Right forelimb (tissue), 1 donor: ENCODE measurements around the gene OR2B2.

Experiments
- DNase-seq: peaks from one replicate; pipeline ENCODE4 v3.0.0-alpha.2; 2018

The OR2B2 gene

DNA sequence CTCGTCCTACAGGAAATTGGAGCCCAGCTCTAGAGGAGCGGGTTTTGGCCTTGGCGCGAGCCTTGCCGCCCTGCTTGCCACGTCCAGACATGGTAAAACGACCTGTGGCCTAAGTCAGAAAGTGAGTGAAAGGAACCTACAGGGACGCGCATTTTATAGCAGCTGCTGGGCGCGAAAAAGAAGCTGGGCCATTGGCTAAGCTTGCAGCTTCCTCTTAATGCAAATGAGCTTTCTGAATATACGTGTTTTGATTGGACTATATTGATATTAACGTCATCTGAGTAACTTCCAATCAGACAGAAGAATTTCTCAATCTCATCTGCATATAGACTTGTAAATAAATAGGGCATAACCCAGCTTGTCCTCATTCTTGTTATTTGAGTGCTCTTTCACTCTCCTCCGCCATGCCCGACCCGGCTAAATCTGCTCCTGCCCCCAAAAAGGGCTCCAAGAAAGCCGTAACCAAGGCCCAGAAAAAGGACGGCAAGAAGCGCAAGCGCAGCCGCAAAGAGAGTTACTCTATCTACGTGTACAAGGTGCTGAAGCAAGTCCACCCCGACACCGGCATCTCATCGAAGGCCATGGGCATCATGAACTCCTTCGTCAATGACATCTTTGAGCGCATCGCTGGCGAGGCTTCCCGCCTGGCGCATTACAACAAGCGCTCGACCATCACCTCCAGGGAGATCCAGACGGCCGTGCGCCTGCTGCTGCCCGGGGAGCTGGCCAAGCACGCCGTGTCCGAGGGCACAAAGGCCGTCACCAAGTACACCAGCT, 18.9 kb downstream of the OR2B2 start:
- peak; percentile 91 for DNase-seq

DNA sequence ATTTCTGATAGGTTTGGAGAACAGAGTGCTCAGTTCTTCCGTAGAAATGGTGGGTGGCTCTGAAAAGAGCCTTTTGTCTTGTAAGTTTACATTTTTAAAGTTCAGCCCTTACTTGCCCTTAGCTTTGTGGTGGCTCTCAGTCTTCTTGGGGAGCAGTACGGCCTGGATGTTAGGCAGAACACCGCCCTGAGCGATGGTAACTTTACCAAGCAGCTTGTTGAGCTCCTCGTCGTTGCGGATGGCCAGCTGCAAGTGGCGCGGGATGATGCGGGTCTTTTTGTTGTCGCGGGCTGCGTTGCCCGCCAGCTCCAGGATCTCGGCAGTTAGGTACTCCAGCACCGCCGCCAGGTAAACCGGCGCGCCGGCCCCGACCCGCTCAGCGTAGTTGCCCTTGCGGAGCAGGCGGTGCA, 19.5 kb downstream of the OR2B2 start:
- DNase-seq = no peak

- no peak for DNase-seq
Measured at GRCh38 chr6:27891320-27891875, 20.8 kb downstream of the OR2B2 start.

GRCh38 chr6:27890445-27891319, 21.5 kb downstream of the OR2B2 start:
- DNase-seq = peak; percentile 87

DNA sequence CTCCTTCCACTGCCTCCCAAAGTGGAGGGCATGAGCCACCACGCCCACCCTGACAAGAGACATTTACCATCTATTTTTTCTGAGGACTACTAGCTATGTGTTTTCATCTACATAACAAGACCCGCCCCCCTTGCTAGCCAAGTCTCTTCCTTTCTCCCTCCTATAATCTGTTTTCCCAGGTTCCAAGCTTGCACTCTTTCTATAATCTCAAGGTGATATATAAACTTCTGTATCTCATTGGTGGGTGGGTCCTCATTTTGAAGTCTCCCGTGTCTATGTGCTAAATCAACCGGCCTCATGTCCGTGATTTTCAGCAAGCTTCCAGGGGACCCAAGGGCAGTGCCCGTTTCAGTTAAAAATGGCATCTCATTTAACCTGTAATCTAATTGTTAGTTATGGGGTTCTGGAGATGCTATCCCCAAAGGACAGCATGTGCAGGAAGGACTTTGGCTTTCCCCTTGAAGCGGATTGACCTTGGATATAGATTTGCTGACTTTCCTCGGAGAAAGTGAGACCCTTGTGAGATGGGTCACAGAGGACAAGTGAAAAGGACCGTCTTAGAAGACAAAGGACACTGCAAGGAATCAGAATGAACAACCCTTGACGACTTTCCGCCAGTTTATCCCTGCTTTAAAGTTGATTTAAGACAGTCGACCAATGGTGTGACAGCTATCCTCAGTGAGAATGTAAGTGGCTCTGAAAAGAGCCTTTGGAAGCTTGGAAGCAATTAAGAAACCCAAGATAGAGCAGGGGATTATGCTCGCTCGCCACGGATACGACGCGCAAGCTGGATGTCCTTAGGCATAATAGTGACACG, 22.4 kb downstream of the OR2B2 start:
- no peak for DNase-seq

GRCh38 chr6:27889275-27889627, 22.9 kb downstream of the OR2B2 start:
- no peak for DNase-seq

DNA sequence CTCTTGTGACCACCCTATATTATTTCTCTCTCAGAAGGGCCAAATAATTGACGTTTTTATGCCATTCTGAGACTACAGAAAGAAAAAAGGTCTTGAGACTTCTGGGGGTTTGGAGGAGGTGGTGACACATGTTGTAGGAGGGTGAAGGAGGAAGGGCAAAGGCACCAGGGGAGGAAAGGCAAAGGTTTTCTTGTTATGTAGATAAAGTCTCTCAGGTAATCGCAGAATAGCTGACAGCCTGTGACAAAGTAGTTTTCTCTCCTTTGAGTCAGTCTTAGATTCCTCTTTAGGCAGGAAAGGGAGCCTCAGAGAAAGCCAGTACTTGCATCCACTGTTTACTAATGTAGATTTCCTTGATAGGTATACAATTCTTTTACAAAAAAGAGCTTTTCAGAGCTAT, 23.6 kb downstream of the OR2B2 start:
- no peak for DNase-seq

- DNase-seq = no peak
Measured at GRCh38 chr6:27886073-27886472, 26.1 kb downstream of the OR2B2 start.

GRCh38 chr6:27883136-27883535, 29.1 kb downstream of the OR2B2 start:
- DNase-seq = no peak

GRCh38 chr6:27882624-27883023, 29.6 kb downstream of the OR2B2 start:
- DNase-seq = no peak

DNA sequence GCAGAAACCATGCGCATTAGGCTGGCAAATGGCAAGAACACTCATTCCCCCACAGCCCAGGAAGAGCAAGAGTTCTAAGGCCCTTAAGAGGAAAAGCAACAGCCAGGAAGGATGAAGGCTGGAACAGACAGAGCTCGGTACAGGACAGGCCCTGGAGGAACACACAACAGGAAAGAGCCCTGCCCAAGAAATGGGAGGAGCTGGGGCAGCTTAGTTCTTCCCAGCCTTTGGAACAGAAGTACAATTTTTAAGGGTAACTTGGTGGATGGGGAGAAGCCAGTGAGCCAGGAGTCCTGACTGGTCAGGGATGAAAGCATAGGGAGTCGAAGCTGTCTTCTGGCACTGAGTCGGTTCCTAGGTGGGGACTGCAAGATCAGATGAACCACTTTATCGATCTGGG, 32.4 kb downstream of the OR2B2 start:
- no peak for DNase-seq

GRCh38 chr6:27874016-27874415, 38.2 kb downstream of the OR2B2 start:
- DNase-seq = no peak

DNA sequence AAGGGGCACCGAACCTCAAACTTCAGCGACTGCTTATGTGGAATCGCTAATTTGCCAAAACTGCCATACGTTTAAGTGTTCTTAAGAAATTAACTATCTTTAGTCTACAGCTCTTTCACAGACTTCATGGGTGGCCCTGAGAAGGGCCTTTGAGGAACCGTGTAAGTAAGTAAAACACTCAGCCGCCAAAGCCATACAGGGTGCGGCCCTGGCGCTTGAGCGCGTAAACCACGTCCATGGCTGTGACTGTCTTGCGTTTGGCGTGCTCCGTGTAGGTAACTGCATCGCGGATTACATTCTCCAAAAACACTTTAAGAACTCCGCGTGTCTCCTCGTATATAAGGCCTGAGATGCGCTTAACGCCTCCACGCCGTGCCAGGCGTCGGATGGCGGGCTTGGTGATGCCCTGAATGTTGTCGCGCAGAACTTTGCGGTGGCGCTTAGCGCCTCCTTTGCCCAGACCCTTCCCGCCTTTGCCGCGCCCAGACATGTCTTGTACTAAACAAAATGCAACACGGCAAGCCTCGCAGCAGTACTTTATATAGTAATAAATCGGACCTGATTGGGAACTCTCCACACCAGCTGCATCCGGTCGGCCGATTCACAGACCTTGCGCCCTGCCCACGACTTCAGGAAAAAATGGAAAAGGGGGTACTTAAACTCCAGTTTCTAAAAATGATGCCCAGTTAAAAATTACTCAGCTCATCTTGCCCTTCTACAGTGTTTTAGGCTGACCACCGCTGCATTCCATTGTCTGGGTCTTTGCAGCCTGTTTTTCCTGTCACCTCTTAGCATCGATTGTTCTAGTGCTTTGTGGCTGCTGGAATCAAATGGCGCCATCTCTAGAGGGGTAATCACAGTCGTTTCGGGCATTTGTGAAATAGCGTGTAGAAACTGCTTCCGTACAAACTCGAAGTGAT, 38.9 kb downstream of the OR2B2 start:
- DNase-seq = peak; percentile 90

DNA sequence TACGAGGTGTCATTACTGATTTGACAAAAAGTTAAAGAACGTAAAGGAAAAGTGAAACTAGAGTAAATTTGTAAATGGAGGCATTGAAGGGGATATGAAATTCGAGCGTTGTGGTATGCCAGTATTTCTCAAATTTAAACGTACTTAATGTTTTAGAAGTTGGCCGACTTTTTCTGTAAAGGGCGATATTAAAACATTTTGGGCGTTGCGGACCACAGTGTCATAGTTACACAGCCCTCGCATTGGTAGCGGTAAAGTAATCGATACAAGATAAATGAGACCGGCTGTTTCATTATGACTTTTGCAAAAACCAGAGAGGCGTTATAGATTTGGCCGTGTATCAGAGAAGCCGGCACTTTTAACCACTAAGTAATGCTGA, 39.6 kb downstream of the OR2B2 start:
- DNase-seq = no peak

- DNase-seq = peak; percentile 92
Measured at GRCh38 chr6:27871924-27872638, 40.1 kb downstream of the OR2B2 start.

- no peak for DNase-seq
Measured at GRCh38 chr6:27870291-27870870, 41.8 kb downstream of the OR2B2 start.

DNA sequence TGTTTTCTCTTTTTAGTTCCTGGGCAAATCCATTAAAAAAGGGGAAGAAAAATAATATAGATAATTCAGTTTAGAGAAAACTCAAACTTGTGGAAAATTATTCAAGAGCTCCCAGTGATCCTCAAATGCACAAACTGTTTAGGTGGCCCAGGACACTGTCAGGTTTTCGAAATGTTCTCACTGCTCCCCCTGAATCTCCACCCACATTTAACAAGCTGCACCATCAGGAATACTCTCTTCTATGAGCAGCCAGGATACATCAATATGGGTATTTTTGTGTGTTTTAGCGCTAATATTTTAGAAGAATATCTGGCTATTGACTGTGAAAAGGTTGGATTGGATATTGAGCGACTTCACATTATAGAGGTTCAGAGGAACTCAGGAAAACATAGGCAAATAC, 43.9 kb downstream of the OR2B2 start:
- no peak for DNase-seq

- no peak for DNase-seq
Measured at GRCh38 chr6:27867945-27868300, 44.3 kb downstream of the OR2B2 start.

DNA sequence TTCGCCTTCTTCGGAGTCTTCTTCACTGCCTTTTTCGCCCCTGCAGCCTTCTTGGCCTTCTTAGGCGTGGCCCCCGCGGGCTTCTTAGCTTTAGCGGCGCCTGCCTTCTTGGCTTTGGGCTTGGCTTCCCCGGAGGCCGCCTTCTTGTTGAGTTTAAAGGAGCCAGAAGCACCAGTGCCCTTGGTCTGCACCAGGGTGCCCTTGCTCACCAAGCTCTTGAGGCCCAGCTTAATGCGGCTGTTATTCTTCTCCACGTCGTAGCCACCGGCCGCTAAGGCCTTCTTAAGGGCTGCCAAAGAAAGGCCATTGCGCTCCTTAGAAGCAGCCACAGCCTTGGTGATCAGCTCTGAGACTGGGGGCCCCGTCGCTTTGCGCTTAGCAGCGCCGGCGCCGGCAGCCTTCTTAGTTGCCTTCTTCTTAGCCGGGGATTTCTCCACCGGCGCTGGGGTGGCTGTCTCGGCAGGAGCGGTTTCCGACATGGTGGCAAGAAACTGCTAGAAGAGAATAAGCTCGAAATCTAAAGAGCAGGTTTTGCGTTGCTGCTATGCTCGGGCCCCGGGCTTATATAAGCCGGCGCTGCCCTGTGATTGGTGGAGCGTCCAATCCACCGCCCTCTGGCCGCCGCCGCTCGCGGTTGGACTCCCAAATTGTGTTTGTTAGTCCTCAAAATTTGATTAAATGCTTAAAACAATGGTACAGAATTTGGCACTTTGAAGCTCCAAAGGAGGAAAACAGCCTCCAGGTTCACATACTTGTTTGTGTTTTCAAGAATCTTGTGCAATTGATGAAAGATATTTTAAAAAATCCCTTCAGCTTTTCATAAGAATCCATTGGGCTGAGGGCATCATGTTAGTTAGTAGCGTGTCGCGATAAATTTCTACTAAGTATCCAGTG, 44.9 kb downstream of the OR2B2 start:
- peak; percentile 91 for DNase-seq
